Measurements from ENCODE around the gene FPR3.

DNA sequence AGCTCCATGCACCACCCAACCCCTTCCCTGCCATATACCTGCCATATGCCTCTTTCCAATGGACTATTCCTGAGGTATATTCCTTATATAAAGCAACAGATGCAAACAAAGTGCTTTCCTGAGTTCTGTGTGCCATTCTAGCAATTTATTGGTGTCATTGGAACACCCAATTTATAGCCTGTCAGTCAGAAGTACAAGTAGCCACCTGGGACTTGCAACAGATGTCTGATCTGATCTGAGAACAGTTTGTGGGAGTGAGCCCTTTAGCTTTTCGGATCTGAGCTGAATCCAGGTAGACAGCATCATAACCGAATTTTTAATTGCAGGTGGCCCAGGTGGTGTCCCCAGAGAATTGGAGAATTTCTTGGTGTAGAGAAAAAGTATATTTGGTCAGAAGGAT lies 963 bp upstream of the FPR3 start:
- TF ChIP-seq, protein P1, sequence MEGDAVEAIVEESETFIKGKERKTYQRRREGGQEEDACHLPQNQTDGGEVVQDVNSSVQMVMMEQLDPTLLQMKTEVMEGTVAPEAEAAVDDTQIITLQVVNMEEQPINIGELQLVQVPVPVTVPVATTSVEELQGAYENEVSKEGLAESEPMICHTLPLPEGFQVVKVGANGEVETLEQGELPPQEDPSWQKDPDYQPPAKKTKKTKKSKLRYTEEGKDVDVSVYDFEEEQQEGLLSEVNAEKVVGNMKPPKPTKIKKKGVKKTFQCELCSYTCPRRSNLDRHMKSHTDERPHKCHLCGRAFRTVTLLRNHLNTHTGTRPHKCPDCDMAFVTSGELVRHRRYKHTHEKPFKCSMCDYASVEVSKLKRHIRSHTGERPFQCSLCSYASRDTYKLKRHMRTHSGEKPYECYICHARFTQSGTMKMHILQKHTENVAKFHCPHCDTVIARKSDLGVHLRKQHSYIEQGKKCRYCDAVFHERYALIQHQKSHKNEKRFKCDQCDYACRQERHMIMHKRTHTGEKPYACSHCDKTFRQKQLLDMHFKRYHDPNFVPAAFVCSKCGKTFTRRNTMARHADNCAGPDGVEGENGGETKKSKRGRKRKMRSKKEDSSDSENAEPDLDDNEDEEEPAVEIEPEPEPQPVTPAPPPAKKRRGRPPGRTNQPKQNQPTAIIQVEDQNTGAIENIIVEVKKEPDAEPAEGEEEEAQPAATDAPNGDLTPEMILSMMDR (IDR thresholded peaks at IDR 0.05; ENCODE audit: low read depth, low read length) = no peak
- TF ChIP-seq EZH2phosphoT487 (IDR thresholded peaks at IDR 0.05; ENCODE audit: low read depth) = no peak

Data from OCI-LY3 (cell line).